NOMO-1 (cell line): ENCODE results near the gene SH3D19.
"Not testable (repeated sequence)": the region's sequence is repeated elsewhere in the genome, so short reads cannot be mapped to it uniquely, and the experiment has no call there.

Source experiments
- DNase-seq, 2 experiments: peaks; one replicate each; lab custom pipeline; 2025; ENCODE audit not compliant: unreplicated experiment in 2 of 2; lab: John Stamatoyannopoulos, UW

Gene SH3D19

DNA sequence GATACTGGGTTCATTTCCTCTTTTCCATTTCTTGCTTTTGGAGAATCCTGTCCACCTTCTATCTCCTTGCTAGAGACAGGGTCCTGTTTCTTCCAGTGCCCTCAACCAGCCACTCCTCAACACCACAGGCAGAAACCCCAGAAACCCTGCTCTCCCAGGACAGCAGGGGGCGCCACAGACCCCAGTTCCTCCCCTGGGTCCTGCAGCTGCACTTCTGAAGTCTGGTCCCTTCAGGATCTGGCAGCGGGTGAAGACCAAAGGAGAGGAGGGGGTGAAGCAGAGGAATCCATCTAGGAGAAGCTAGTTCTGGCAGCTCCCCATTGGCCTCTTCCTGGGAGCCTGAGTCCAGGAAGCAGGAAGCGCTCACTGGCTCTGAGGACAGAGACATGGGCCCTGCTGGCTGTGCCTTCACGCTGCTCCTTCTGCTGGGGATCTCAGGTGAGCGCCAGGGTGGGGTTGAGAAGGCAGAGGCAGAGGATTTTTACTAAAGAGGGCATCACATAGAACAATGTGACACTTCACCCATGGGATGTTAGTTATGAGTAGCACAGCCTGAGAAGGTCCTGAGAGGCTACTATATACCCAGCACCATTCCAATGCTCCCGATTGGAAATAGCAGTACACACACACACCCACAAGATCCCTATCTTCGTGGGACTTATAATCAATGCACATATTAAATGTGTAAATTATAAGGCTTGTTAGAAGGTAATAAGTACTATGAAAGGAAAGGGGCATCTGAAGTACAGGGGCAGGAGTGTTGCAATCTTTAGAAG is 48.4 kb downstream of the SH3D19 start, which contains the start of gene PRSS48:
TSS of gene PRSS48 (plus strand) at position 375 of the 776 bp plus-strand sequence. CDS start at position 387, 12 bp downstream.
- peak; percentile 4 to 34 for DNase-seq

GRCh38 chr4:151268905-151269304 is 56.5 kb downstream of the SH3D19 start:
- not testable (repeated sequence) for DNase-seq

- DNase-seq = no peak
Observed at GRCh38 chr4:151267822-151268535, 57.4 kb downstream of the SH3D19 start.

DNA sequence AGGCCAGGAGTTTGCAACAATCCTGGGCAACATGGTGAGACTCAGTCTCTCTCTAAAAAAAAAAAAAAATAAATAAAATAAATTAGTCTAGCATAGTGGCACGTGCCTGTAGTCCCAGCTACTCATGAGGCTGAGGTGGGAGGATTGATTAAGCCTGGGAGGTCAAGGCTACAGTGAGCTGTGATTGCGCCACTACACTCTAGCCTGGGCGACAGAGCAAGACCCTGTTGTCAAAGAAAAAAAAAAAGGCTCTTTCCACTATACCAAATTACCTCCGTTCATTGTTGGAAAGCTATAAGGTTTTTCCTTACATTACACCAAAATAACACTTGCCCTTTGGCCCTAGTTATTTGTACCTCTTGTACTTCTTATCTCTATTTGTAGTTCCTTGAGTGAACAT is 58.3 kb downstream of the SH3D19 start:
- no peak for DNase-seq

DNA sequence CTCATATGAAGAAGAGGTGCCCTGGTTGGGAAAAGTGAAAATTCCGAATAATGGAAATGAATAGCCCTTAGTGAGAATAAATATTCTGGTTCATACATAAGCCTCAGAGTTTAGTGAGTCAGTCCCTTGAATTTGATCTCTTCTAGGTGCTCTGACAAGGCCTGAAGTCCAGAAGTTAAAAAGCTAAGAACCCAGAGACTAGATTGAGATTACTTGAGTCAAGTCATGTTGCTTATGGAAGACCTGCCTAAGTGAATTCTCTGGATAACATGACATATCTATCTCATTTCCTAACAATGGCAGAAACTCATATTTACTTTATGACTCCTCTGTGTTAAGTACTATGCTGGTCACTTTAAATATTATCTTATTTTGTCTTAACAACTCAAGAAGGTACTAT is 58.9 kb downstream of the SH3D19 start:
- DNase-seq = no peak

DNA sequence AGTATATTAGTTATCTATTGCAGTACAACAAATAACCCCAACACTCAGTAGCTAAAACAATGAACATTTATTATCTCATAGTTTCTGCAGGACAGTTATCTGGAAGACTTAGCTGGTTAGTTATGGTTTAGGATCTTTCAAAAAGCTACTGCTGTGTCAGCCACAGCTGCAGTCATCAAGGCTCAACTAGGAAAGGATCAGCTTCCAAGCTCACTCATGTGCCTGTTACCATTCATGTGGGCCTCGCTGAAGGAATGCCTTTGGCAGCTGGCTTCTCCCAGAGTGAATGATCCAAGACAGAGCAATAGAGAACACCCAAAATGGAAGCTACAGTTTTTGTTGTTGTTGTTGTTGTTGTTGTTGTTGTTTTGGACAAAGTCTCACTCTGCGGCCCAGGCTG is 62.0 kb downstream of the SH3D19 start:
- DNase-seq = no peak

DNA sequence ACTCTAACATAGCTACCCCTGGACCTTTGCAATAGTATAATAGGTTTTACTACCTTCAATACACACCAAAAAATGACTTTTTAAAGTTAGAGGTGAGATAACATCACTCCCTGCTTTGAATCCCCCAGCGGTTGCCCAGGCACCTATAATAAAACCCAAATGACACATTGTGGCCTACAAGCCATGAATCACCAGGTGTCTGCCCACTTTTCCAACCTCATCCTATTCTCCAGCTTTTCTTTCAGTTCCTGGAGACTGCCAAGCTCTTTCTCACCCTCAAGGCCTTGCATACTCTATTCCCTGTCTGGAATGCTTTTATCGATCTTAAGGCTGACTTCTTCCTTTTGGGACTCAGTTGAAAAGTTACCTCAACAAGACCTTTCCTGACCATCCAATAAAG is 64.9 kb downstream of the SH3D19 start:
- DNase-seq = no peak

DNA sequence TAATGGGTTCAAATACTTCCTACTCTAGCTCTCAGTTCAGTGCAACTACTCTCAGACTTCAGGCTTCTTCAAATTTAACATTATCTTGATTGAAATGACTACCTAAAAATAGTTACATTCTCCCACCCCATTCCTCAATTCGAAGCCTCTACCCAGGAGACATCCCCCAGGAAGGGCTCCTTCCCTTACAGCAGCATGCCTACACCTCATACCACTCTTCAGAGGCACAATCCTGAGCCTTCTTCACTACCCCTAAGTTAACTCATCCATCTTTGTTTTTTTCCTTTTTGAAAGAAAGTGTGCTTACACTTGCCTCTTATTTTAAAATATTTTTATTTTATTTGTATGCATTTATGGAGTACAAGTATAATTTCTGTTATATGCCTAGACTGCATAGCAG is 65.7 kb downstream of the SH3D19 start:
- no peak for DNase-seq

DNA sequence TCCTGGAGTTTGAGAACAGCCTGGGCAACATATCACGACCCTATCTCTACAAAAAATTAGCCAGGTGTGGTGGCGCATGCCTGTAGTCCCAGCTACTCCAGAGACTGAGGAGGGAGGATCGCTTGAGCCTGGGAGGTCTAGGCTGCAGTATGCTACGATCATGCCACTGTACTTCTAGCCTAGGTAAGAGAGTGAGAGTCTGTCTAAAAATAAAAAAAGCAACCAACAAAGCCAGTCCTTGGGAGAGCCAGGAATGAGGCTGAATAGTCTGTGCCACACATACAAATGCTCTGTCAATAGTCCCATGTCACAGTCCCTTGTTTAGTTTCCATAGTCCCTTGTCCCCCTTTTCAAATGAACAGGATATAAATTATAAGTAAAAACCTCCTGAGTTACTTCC is 67.7 kb downstream of the SH3D19 start:
- DNase-seq = no peak

- DNase-seq = no peak
Observed at GRCh38 chr4:151256134-151256533, 69.3 kb downstream of the SH3D19 start.

GRCh38 chr4:151255680-151256079 is 69.7 kb downstream of the SH3D19 start:
- DNase-seq = not testable (repeated sequence)

GRCh38 chr4:151255226-151255625 is 70.2 kb downstream of the SH3D19 start:
- DNase-seq = not testable (repeated sequence)

DNA sequence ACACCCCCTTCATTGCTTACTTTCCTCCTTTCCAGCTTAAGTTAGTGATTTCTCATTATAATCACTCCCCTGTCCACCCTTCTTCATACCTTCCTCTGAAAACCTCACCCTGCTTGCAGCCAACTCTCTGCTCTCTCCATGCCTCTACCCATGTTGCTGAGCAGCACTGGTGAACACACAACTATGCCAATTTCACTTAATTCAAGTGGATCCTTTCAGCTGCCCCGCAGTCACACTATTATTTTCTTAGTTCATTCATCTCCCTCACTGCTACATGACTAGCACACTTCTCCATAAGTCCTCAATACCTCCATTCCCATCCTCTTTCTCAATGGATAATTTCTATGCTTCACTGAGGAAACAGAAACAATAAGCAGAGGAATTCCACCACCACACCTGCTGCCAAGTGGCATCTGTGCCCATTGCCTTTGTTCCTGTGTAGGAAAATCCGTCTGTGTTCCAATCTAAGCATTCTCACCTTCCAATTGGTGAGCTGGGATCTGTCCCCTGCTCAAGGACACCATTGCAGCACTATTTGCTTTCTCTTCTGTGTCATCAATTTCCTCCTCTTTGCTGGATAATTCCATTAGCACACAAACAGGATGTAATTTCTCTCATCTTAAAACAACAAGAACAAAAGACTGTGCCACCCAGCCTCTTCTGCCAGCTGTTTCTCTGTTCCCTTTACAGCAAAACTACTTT is 73.7 kb downstream of the SH3D19 start:
- DNase-seq = no peak

DNA sequence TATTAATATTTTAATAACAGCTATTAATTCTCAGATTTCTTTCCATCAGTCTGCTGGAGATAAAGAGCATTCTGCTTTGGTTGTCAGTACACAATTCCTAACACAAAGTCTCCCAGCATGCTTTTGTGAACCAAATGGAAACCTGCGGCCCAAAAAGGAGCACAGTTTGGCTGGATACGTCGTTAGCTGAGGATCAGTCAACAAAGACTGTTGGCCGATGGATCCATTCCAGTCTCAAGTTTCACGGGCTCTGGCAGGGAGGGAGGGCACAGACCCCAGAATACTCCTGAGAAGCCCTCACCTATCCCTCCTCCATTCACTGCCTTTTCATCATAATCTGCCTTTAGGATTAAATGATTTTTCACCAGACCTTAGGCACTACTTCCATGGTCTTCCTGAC is 74.7 kb downstream of the SH3D19 start:
- DNase-seq = no peak

DNA sequence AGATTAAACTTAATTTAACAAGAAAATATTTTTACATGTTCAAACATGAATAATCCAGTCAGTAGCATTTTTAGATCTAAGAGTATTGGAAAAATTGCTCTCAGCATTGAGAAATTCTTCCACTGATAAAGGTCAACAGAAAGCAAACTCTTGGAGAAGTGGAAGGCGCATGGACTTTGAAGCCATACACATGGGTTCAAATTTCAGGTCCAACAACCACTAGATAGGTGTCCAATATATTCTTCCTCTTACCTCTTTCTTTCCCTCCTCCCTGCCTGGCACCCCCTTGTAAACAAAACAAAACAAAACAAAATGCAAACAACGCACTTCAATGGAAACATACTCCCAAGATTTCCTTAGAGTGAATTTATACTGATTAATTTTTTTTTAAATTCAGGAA is 76.9 kb downstream of the SH3D19 start:
- DNase-seq = no peak

DNA sequence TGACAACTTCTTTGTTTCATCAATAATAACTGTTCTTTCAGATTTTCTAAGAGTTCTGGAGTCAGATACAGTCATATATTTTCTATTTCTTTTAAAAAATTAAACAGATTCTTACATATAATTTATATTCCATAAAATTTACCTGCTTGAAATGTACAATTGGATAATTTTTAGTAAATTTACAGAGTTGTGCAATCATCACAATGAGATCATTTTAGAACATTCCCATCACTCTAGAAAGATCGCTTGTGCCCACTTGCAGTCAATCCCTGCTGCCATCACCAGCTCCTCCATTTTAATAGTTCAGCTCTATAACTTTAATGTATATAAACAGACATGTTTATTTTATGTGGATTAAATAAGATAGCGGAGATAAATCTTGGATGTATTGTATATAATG is 78.0 kb downstream of the SH3D19 start:
- no peak for DNase-seq

GRCh38 chr4:151246742-151247141 is 78.7 kb downstream of the SH3D19 start:
- no peak for DNase-seq

GRCh38 chr4:151242305-151242704 is 83.1 kb downstream of the SH3D19 start:
- DNase-seq = no peak

GRCh38 chr4:151239608-151240007 is 85.8 kb downstream of the SH3D19 start:
- no peak for DNase-seq

DNA sequence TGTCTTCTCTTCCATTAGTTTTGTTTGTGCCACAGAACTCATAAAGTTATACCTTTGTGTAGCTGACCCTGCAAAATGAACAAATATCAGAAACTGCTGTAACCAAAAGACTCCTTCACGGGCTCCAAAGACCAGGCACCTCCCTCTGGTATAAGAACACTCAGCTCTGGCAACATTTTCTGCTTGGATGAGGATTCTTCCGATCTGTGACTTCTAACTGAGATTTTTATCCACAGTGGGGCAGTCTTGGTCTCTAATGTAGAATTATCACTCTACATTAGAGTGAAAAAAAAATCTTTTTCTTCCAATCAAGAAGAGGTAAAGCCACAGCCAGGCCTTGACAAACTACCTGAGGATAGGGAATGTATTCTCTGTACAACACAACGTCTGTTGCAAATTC is 86.9 kb downstream of the SH3D19 start:
- DNase-seq = no peak

DNA sequence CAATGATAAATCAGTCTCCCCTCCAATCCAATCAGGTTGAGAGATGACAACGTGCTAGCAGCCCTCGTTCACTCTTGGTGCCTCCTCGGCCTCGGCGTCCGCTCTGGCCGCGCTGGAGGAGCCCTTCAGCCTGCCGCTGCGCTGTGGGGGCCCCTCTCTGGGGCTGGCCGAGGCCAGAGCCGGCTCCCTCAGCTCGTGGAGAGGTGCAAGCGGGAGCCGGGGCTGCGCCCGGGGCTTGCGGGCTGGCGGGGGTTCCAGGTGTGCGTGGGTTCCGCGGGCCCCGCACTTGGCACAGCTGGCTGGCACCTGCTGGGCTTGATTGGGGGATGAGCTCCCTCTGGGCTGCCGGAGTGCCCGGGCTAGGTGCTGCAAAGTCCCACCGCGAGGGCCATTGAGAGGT is 89.4 kb downstream of the SH3D19 start:
- DNase-seq = no peak

- DNase-seq = not testable (repeated sequence)
Observed at GRCh38 chr4:151235373-151235772, 90.0 kb downstream of the SH3D19 start.
